ENCODE data around the gene RETREG1. TPM values are rescaled to one million over a fixed set of nuclear protein-coding genes. Genes with fewer than 3 reads are reported as not detected.

The RETREG1 gene
- total and polyA plus RNA-seq, 2 of the 13 experiments (the other 11 are each of a cell fraction or from before 2014, with no cell fraction given): 0.07 TPM; not detected in 1

DNA sequence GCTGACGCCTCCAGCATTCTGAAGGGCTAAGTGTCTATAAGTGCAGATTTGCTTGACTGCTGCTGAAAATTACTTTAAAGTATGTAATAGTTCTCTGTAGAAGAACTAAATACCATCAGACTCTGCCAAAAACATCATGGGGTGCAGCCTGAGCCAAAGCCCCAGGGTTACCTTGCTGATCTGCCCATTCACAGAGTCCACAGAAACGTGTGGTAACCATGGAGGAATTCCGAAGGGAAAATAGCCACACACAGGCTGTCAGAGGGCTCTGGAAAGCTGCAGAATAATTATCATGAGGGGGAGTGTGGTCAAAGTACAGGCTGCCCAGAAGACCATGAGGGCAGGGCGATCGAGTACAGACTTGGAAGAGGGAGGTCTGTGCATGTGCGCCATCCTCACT, 36.4 kb downstream of the RETREG1 start:
- Histone ChIP-seq H3K9ac (ENCODE audit: insufficient read depth, low read depth, low read length) (no peak overlapping the region), H3K9me3 (ENCODE audit: low read length) (no peaks in the 10 kb centered on the region), H3K27me3 (ENCODE audit: control insufficient read depth in 1 of 2, insufficient read depth in 2 of 2, low read length in 2 of 2) (peaks cover 0 to 4% of the 10 kb centered on the region in 2 experiments; a peak in 1 of 5 replicates), H3K4me1 (ENCODE audit: insufficient read depth, low read length) (peaks cover 4% of the 10 kb centered on the region; the same call in 1 of the 2 replicates), H3K4me2 (ENCODE audit: low read depth, low read length) (no peak overlapping the region), H3K4me3 (replicated peaks in 1 of 3; ENCODE audit: insufficient read depth in 1 of 3, low read depth in 2 of 3, low read length in 3 of 3) (no peak overlapping the region), H4K20me1 (ENCODE audit: insufficient read depth, low read length) (no peaks in the 10 kb centered on the region), H3K27ac (ENCODE audit: extremely low read length, insufficient read depth, low read length) (no peak overlapping the region), H3K36me3 (replicated peaks in 1 of 2; ENCODE audit: control insufficient read depth in 1 of 2, insufficient read depth in 2 of 2, low read length in 2 of 2) (no peaks in the 10 kb centered on the region), H2AFZ (ENCODE audit: low read length) (no peak overlapping the region), H3K79me2 (ENCODE audit: insufficient read depth, low read length) (no peaks in the 10 kb centered on the region)
- in situ Hi-C loops (cut with HindIII; ENCODE audit: extremely low pct_ligation_motif_present, low pct_unique_long_range_greater_than_20kb): no loop called here
- CTCF ChIA-PET (ENCODE audit: low intra/inter-chr PET ratio, low total read pairs): no interaction called here
- intact Hi-C loops (cut with micrococcal nuclease; ENCODE audit: unreplicated experiment): no loop called here
- TF ChIP-seq ZNF207 (IDR thresholded peaks at IDR 0.05; ENCODE audit: borderline replicate concordance) (no peak), ZNF549 (CRISPR knock-in tag; IDR thresholded peaks at IDR 0.05) (no peak), GFI1 (CRISPR knock-in tag; IDR thresholded peaks at IDR 0.05; ENCODE audit: borderline replicate concordance) (no peak), NFKBIZ (CRISPR knock-in tag; IDR thresholded peaks at IDR 0.05) (no peak), MIER3 (CRISPR knock-in tag; IDR thresholded peaks at IDR 0.05; ENCODE audit: borderline replicate concordance) (no peak), PRPF4 (IDR thresholded peaks at IDR 0.05; ENCODE audit: low read depth, low read length, poor library complexity, severe bottlenecking) (no peak)
- TF ChIP-seq, protein P1, sequence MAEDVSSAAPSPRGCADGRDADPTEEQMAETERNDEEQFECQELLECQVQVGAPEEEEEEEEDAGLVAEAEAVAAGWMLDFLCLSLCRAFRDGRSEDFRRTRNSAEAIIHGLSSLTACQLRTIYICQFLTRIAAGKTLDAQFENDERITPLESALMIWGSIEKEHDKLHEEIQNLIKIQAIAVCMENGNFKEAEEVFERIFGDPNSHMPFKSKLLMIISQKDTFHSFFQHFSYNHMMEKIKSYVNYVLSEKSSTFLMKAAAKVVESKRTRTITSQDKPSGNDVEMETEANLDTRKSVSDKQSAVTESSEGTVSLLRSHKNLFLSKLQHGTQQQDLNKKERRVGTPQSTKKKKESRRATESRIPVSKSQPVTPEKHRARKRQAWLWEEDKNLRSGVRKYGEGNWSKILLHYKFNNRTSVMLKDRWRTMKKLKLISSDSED (CRISPR knock-in tag; IDR thresholded peaks at IDR 0.05): no peak
- POLR2A ChIA-PET: no interaction called here
- FAIRE-seq: no peak
- BruUV-seq (replicated peaks): no TSS peak
- no peak for ATAC-seq
- 26% methylated on average over 6 of the region's 6 CpGs for WGBS (ENCODE audit: low lambda C conversion rate)
- no peak for DNase-seq (ENCODE audit: low spot score)

DNA sequence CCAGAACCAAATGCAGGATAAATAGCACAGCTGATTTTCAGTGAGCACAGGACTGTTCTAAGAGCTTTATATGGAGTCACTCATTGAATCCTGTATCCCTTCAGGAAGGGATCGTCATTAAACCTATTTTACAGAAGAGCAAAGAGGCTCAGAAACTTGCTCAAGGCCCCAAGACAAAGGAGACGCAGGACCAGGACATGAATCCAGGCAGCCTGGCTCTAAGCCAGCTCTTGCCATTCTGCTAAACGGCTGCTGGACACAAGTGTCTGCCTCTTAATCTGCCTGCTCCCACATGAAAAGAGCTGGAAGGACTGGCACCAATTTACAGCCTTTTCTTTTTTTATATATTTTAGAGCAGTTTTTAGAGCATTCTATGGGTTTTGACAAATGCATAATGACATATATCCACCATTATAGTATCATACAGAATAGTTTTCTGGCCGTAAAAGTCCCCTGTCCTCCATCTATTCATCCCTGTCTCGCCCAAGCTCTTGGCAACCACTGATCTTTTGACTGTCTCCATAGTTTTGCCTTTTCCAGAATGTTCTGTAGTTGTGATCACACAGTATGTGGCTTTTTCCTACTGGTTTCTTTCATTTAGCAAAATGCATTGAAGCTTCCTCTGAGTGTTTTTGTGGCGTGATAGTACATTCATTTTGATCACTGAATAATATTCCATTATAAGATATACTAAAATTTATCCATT, 37.5 kb downstream of the RETREG1 start:
- Histone ChIP-seq H3K27me3 (ENCODE audit: control insufficient read depth in 1 of 2, insufficient read depth in 2 of 2, low read length in 2 of 2) (peaks cover 0 to 4% of the 10 kb centered on the region in 2 experiments; a peak in 1 of 5 replicates), H3K4me1 (ENCODE audit: insufficient read depth, low read length) (0 out of 2 replicates have a peak, but pooled peaks cover 2% of the 10 kb centered on the region), H3K9me3 (ENCODE audit: low read length) (no peaks in the 10 kb centered on the region), H3K9ac (ENCODE audit: insufficient read depth, low read depth, low read length) (no peak overlapping the region), H3K79me2 (ENCODE audit: insufficient read depth, low read length) (no peaks in the 10 kb centered on the region), H3K4me2 (ENCODE audit: low read depth, low read length) (no peak overlapping the region), H3K4me3 (replicated peaks in 1 of 3; ENCODE audit: insufficient read depth in 1 of 3, low read depth in 2 of 3, low read length in 3 of 3) (no peak overlapping the region), H4K20me1 (ENCODE audit: insufficient read depth, low read length) (no peaks in the 10 kb centered on the region), H3K36me3 (replicated peaks in 1 of 2; ENCODE audit: control insufficient read depth in 1 of 2, insufficient read depth in 2 of 2, low read length in 2 of 2) (no peaks in the 10 kb centered on the region), H2AFZ (ENCODE audit: low read length) (no peak overlapping the region), H3K27ac (ENCODE audit: extremely low read length, insufficient read depth, low read length) (no peak overlapping the region)
- no peak for FAIRE-seq
- ChIA-PET POLR2A (no interaction called here), CTCF (ENCODE audit: low intra/inter-chr PET ratio, low total read pairs) (no interaction called here)
- DNase-seq (ENCODE audit: low spot score): no peak
- BruUV-seq (replicated peaks): no TSS peak
- in situ Hi-C loops (cut with HindIII; ENCODE audit: extremely low pct_ligation_motif_present, low pct_unique_long_range_greater_than_20kb) (no loop called here), intact Hi-C loops (cut with micrococcal nuclease; ENCODE audit: unreplicated experiment) (no loop called here)
- WGBS (ENCODE audit: low lambda C conversion rate): 6% methylated on average over 6 of the region's 6 CpGs
- no peak for ATAC-seq
- TF ChIP-seq, protein P2, sequence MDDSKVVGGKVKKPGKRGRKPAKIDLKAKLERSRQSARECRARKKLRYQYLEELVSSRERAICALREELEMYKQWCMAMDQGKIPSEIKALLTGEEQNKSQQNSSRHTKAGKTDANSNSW (CRISPR knock-in tag; IDR thresholded peaks at IDR 0.05; ENCODE audit: borderline replicate concordance): no peak
- TF ChIP-seq SYNCRIP (IDR thresholded peaks at IDR 0.05; ENCODE audit: insufficient read depth, low read depth, low read length) (no peak), RFX5 (IDR thresholded peaks at IDR 0.05; ENCODE audit: low read depth, low read length) (no peak), ZNF468 (CRISPR knock-in tag; IDR thresholded peaks at IDR 0.05) (no peak), MED13 (CRISPR knock-in tag; IDR thresholded peaks at IDR 0.05) (no peak), SRF (IDR thresholded peaks at IDR 0.05; ENCODE audit: low read depth, low read length) (no peak)
- TF ChIP-seq, protein P3, sequence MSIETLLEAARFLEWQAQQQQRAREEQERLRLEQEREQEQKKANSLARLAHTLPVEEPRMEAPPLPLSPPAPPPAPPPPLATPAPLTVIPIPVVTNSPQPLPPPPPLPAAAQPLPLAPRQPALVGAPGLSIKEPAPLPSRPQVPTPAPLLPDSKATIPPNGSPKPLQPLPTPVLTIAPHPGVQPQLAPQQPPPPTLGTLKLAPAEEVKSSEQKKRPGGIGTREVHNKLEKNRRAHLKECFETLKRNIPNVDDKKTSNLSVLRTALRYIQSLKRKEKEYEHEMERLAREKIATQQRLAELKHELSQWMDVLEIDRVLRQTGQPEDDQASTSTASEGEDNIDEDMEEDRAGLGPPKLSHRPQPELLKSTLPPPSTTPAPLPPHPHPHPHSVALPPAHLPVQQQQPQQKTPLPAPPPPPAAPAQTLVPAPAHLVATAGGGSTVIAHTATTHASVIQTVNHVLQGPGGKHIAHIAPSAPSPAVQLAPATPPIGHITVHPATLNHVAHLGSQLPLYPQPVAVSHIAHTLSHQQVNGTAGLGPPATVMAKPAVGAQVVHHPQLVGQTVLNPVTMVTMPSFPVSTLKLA (IDR thresholded peaks at IDR 0.05): no peak

Measured in HepG2 (cell line).